ENCODE measurements around the gene TPBGL.

Gene TPBGL

DNA sequence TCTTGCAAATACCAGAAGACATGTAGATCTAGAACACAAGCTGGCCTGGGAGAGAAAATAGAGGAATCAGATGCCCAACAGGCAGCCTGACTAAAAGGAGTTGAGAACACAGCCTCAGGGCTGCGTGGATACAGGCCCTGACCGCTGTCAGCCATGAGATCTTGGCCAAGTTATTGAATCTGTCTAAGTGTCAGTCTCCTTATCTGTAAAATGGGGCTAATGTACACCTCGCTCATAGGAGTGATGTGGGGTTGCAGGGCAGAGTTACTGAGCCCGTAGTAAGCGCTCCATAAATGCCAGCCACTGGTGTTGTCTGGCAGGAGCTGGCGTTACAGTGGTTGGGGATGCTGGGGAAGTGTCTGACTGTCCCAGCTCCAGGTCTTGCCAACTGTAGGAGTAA, 38.4 kb upstream of the TPBGL start:
- TF ChIP-seq CTCF (conservative IDR thresholded peaks at IDR 0.05; ENCODE audit: low read length): no peak
- H3K4me3 ChIP-seq (ENCODE audit: low read length): no peak overlapping the region
- DNase-seq (ENCODE audit: low read depth): no peak

- H3K4me3 ChIP-seq (ENCODE audit: low read length): no peak overlapping the region
- DNase-seq (ENCODE audit: low read depth): no peak
- TF ChIP-seq CTCF (conservative IDR thresholded peaks at IDR 0.05; ENCODE audit: low read length): no peak
Observed at GRCh38 chr11:75203138-75203537, 37.4 kb upstream of the TPBGL start.

DNA sequence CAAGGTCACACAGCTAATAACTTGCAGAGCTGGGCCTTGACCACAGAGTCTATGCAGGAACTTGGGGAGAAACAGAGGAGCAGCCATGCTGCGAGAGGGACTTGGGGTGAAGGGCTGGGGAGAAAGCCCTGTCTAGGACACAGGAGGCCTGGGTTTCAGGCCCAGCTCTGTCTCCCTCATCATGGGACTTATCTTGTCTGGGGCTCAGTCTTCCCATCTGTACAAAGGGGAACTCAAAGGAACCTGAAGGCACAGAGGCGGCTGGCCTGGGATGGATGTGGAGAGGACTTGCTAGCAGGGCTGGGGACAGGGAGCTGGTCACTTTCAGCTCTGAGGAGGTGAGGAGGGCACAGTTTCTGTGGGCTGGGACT, 36.9 kb upstream of the TPBGL start:
- no peak for TF ChIP-seq CTCF (conservative IDR thresholded peaks at IDR 0.05; ENCODE audit: low read length)
- no peak overlapping the region for H3K4me3 ChIP-seq (ENCODE audit: low read length)
- no peak for DNase-seq (ENCODE audit: low read depth)

DNA sequence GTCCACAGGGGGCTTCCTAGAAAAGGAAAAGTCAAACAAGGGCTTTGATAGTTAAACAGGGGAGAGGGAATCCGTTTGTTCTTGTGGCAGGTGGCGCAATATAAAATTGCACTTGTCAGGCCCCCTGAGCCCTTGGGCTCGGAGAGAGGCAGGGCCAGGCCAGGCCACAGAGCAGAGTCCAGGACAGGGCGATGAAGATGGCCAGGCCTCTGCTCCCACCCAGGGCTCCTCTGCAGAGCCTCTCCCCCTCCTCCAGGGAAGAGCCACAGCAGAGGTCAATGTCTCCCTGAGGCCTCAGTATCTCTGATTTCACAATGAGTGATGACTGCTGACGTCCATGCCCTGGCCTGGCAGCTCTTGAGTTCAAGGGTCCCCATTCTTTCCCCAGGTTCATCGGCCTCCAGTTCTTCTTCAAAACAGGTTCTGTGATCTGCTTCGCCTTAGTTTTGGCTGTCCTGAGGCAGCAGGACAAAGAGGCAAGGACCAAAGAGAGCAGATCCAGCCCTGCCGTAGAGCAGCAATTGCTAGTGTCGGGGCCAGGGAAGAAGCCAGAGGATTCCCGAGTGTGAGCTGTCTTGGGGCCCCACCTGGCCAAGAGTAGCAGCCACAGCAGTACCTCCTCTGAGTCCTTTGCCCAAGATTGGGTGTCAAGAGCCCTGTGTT, 36.4 kb upstream of the TPBGL start:
- no peak for DNase-seq (ENCODE audit: low read depth)
- TF ChIP-seq CTCF (conservative IDR thresholded peaks at IDR 0.05; ENCODE audit: low read length): no peak
- H3K4me3 ChIP-seq (ENCODE audit: low read length): no peak overlapping the region

- no peak overlapping the region for H3K4me3 ChIP-seq (ENCODE audit: low read length)
- DNase-seq (ENCODE audit: low read depth): peak; percentile 73
- peak; percentile 91 for TF ChIP-seq CTCF (conservative IDR thresholded peaks at IDR 0.05; ENCODE audit: low read length)
Observed at GRCh38 chr11:75204685-75205563, 35.6 kb upstream of the TPBGL start.

GRCh38 chr11:75205564-75206020, 35.0 kb upstream of the TPBGL start:
- no peak for TF ChIP-seq CTCF (conservative IDR thresholded peaks at IDR 0.05; ENCODE audit: low read length)
- no peak for DNase-seq (ENCODE audit: low read depth)

GRCh38 chr11:75208446-75208845, 32.1 kb upstream of the TPBGL start:
- no peak for DNase-seq (ENCODE audit: low read depth)
- TF ChIP-seq CTCF (conservative IDR thresholded peaks at IDR 0.05; ENCODE audit: low read length): no peak

More at GRCh38 chr11:75205564-75206020, 35.0 kb upstream of the TPBGL start:
- H3K4me3 ChIP-seq (ENCODE audit: low read length): no peak overlapping the region

More at GRCh38 chr11:75208446-75208845, 32.1 kb upstream of the TPBGL start:
- no peak overlapping the region for H3K4me3 ChIP-seq (ENCODE audit: low read length)
